ENCODE results near the gene MIPOL1. TPM values are rescaled to one million over a fixed set of nuclear protein-coding genes. Genes with fewer than 3 reads are reported as not detected.

Gene MIPOL1
- total and polyA plus RNA-seq, 2 experiments from 2014 or later = 16.6 to 24.8 TPM

DNA sequence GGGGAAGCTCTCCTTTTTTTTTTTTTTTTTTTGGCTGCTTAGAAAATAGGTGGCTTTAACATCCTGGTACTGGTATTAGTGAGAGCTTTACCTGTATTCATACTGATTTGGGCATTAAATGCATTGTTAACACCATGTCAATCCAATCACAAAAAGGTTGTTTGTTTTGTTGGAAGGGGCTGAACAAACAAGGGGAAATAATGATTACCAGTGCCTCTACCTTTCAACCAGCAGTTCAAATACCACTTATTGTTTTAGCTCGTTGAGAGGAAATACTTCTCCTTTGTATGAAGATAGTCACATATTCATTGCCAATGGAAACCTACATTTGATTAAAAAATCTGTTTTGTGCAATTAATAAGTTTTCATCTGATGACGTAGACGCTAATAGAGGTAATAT is 72.9 kb downstream of the MIPOL1 start:
- no peaks in the 10 kb centered on the region for H3K9me3 Mint-ChIP-seq
- H3F3A ChIP-seq (replicated peaks; ENCODE audit: low read depth) = no peaks in the 10 kb centered on the region
- H3K4me1 ChIP-seq (ENCODE audit: insufficient read depth) = no peaks in the 10 kb centered on the region
- TF ChIP-seq NANOG (IDR thresholded peaks at IDR 0.05; ENCODE audit: borderline replicate concordance) (no peak), ZNF114 (CRISPR knock-in tag; IDR thresholded peaks at IDR 0.05) (no peak), CREB1 (CRISPR knock-in tag; IDR thresholded peaks at IDR 0.05; ENCODE audit: low read depth) (no peak), STAT1 (IDR thresholded peaks at IDR 0.05; ENCODE audit: unreplicated experiment) (no peak), EZH2phosphoT487 (IDR thresholded peaks at IDR 0.05; ENCODE audit: unreplicated experiment) (no peak), ZNF331 (CRISPR knock-in tag; IDR thresholded peaks at IDR 0.05; ENCODE audit: low read depth) (no peak), JUNB (IDR thresholded peaks at IDR 0.05; ENCODE audit: unreplicated experiment) (no peak), EZH2 (IDR thresholded peaks at IDR 0.05; ENCODE audit: low read depth, unreplicated experiment) (no peak), POLR2AphosphoS5 (IDR thresholded peaks at IDR 0.05; ENCODE audit: low read depth) (no peak)
- TF ChIP-seq, protein P1, sequence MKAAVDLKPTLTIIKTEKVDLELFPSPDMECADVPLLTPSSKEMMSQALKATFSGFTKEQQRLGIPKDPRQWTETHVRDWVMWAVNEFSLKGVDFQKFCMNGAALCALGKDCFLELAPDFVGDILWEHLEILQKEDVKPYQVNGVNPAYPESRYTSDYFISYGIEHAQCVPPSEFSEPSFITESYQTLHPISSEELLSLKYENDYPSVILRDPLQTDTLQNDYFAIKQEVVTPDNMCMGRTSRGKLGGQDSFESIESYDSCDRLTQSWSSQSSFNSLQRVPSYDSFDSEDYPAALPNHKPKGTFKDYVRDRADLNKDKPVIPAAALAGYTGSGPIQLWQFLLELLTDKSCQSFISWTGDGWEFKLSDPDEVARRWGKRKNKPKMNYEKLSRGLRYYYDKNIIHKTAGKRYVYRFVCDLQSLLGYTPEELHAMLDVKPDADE (IDR thresholded peaks at IDR 0.05) = no peak
- TF ChIP-seq, protein P2, sequence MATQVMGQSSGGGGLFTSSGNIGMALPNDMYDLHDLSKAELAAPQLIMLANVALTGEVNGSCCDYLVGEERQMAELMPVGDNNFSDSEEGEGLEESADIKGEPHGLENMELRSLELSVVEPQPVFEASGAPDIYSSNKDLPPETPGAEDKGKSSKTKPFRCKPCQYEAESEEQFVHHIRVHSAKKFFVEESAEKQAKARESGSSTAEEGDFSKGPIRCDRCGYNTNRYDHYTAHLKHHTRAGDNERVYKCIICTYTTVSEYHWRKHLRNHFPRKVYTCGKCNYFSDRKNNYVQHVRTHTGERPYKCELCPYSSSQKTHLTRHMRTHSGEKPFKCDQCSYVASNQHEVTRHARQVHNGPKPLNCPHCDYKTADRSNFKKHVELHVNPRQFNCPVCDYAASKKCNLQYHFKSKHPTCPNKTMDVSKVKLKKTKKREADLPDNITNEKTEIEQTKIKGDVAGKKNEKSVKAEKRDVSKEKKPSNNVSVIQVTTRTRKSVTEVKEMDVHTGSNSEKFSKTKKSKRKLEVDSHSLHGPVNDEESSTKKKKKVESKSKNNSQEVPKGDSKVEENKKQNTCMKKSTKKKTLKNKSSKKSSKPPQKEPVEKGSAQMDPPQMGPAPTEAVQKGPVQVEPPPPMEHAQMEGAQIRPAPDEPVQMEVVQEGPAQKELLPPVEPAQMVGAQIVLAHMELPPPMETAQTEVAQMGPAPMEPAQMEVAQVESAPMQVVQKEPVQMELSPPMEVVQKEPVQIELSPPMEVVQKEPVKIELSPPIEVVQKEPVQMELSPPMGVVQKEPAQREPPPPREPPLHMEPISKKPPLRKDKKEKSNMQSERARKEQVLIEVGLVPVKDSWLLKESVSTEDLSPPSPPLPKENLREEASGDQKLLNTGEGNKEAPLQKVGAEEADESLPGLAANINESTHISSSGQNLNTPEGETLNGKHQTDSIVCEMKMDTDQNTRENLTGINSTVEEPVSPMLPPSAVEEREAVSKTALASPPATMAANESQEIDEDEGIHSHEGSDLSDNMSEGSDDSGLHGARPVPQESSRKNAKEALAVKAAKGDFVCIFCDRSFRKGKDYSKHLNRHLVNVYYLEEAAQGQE (IDR thresholded peaks at IDR 0.05; ENCODE audit: unreplicated experiment) = no peak
- H3K27ac Mint-ChIP-seq = no peak overlapping the region
- H3K27ac ChIP-seq (ENCODE audit: low read depth) = no peak overlapping the region
- no peaks in the 10 kb centered on the region for H4K20me1 ChIP-seq (replicated peaks; ENCODE audit: insufficient read depth)
- ATAC-seq = no peak
- peaks cover 5% of the 10 kb centered on the region; the same call in 2 of the 3 replicates for H3K36me3 Mint-ChIP-seq (ENCODE audit: low read depth)
- H3K4me3 Mint-ChIP-seq = no peak overlapping the region
- H3K27me3 ChIP-seq (ENCODE audit: insufficient read depth) = no peaks in the 10 kb centered on the region
- no peaks in the 10 kb centered on the region for H3K79me2 ChIP-seq (replicated peaks; ENCODE audit: insufficient read depth)
- no peaks in the 10 kb centered on the region for H3K9me2 ChIP-seq (ENCODE audit: insufficient read depth)
- no peaks in the 10 kb centered on the region; the same call in 1 of the 2 replicates for H3K36me3 ChIP-seq (ENCODE audit: insufficient read depth)
- H3K27me3 Mint-ChIP-seq (ENCODE audit: insufficient read depth, low read depth, poor library complexity) = no peaks in the 10 kb centered on the region
- DNase-seq (ENCODE audit: low spot score) = no peak
- no peaks in the 10 kb centered on the region for H3K4me1 Mint-ChIP-seq
- no peak overlapping the region for H3K4me2 ChIP-seq
- H3K4me3 ChIP-seq = no peak overlapping the region
- H2AFZ ChIP-seq = no peak overlapping the region

DNA sequence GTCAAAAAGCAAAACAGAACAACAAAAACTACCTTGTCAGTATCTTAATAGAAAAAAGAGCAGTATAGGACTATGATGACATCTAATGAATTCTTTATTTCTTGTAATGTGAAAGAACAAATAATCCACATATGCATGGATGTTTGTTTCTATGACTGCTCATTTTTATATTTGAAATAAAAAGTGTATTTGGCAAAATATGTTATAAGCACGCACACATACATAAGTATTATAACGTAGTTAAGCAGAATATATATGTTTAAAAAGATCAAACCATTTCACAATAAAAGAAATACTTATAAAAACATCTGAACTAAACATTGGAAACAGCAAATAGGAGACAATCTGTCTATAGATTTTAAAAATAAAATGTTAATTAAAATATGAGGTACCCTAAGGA is 74.8 kb downstream of the MIPOL1 start:
- ATAC-seq (no peak), DNase-seq (ENCODE audit: low spot score) (no peak)
- Histone ChIP-seq H3K4me1 (ENCODE audit: insufficient read depth) (no peaks in the 10 kb centered on the region), H3K9me2 (ENCODE audit: insufficient read depth) (no peaks in the 10 kb centered on the region), H3K4me3 (no peak overlapping the region), H3K36me3 (ENCODE audit: insufficient read depth) (no peaks in the 10 kb centered on the region; the same call in 1 of the 2 replicates), H3K79me2 (replicated peaks; ENCODE audit: insufficient read depth) (no peaks in the 10 kb centered on the region), H3K4me2 (no peak overlapping the region), H2AFZ (no peak overlapping the region), H4K20me1 (replicated peaks; ENCODE audit: insufficient read depth) (no peaks in the 10 kb centered on the region), H3K27me3 (ENCODE audit: insufficient read depth) (no peaks in the 10 kb centered on the region), H3F3A (replicated peaks; ENCODE audit: low read depth) (no peaks in the 10 kb centered on the region), H3K27ac (ENCODE audit: low read depth) (no peak overlapping the region)
- H3K4me1 Mint-ChIP-seq = no peaks in the 10 kb centered on the region
- H3K27me3 Mint-ChIP-seq (ENCODE audit: insufficient read depth, low read depth, poor library complexity) = no peaks in the 10 kb centered on the region
- H3K4me3 Mint-ChIP-seq = no peak overlapping the region
- H3K9me3 Mint-ChIP-seq = no peaks in the 10 kb centered on the region
- no peak overlapping the region for H3K27ac Mint-ChIP-seq
- H3K36me3 Mint-ChIP-seq (ENCODE audit: low read depth) = peaks cover 3% of the 10 kb centered on the region; the same call in 2 of the 3 replicates
- TF ChIP-seq CREB1 (CRISPR knock-in tag; IDR thresholded peaks at IDR 0.05; ENCODE audit: low read depth) (no peak), EZH2 (IDR thresholded peaks at IDR 0.05; ENCODE audit: low read depth, unreplicated experiment) (no peak), STAT1 (IDR thresholded peaks at IDR 0.05; ENCODE audit: unreplicated experiment) (no peak), POLR2AphosphoS5 (IDR thresholded peaks at IDR 0.05; ENCODE audit: low read depth) (no peak), ZNF331 (CRISPR knock-in tag; IDR thresholded peaks at IDR 0.05; ENCODE audit: low read depth) (no peak), JUNB (IDR thresholded peaks at IDR 0.05; ENCODE audit: unreplicated experiment) (no peak), EZH2phosphoT487 (IDR thresholded peaks at IDR 0.05; ENCODE audit: unreplicated experiment) (no peak)
- TF ChIP-seq, protein P3, sequence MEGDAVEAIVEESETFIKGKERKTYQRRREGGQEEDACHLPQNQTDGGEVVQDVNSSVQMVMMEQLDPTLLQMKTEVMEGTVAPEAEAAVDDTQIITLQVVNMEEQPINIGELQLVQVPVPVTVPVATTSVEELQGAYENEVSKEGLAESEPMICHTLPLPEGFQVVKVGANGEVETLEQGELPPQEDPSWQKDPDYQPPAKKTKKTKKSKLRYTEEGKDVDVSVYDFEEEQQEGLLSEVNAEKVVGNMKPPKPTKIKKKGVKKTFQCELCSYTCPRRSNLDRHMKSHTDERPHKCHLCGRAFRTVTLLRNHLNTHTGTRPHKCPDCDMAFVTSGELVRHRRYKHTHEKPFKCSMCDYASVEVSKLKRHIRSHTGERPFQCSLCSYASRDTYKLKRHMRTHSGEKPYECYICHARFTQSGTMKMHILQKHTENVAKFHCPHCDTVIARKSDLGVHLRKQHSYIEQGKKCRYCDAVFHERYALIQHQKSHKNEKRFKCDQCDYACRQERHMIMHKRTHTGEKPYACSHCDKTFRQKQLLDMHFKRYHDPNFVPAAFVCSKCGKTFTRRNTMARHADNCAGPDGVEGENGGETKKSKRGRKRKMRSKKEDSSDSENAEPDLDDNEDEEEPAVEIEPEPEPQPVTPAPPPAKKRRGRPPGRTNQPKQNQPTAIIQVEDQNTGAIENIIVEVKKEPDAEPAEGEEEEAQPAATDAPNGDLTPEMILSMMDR (conservative IDR thresholded peaks at IDR 0.05; ENCODE audit: low read depth in 2 of 2) = no peak
- TF ChIP-seq, protein P2 (IDR thresholded peaks at IDR 0.05; ENCODE audit: unreplicated experiment) = no peak

All from GM23338 (cell line).